DMS 273 (cell line): Measurements from ENCODE around the gene OR2W1.
A peak's percentile ranks its signal among the peaks of the same experiment; 100 is the strongest.

ENCODE experiments used
- DNase-seq: peaks from one replicate; lab custom pipeline; 2025; ENCODE audit not compliant: unreplicated experiment; lab: John Stamatoyannopoulos, UW

Gene OR2W1

DNA sequence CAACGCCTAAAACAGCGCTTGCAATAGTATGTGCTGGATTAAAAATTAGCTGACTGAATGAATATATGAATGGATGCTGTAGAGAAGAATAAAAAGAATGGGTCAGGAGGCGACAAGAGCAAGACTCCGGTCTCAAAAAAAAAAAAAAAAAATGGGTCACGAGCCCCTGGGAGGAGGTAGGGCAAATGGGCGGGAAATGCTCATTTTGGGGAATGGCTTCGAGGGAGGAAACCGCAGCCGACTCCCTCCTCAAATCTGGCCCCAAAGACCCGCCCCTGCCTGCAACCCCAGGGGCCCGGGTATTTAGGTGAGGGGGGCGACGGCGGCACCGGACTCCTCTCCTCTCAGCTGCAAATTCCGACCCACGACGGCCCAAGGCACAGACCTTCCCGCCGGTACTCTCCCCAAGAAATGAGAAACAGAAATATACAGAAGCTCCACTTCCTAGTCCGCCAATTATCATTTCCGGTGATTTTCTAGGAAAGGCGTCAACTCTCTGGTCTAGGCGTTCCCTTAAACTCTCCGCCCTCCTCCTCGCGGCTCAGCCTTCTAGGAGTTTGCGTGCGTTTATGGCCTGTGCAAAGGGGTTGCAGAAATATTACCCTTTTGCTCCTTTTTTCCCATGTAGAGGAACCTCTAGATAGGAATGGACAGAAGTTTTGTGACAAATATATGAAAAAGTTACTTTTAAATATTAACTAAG is 39.6 kb downstream of the OR2W1 start, which contains the start of gene ZNF311:
Gene ZNF311 (minus strand): TSS at position 133 of the 703 bp plus-strand sequence. CDS start 1,361 bp downstream, outside the sequence.
- DNase-seq = peak; percentile 72

- no peak for DNase-seq
These were observed 48.0 kb downstream of the OR2W1 start for GRCh38 chr6:28996844-28997510.

DNA sequence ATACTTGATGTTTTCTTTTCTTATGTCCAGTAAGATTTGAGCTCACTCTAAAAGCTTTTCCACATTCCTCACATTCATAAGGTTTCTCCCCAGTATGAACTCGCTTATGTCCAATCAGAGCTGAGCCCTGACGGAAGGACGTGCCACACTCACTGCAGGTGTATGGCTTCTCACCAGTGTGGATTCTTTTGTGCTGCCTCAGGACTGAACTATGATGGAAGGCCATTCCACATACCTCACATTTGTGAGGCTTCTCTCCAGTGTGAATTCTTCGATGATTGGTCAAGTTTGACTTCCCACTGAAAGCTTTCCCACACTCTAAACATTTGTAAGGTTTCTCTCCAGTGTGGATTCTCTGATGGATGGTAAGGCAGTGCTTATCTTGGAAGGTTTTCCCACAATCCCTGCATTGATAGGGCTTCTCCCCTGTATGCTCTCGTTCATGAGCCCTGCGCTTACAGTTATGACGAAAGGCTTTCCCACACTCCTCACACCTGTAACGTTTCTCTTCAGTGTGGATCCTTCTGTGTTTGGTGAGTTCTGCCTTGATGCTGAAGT is 49.8 kb downstream of the OR2W1 start:
- no peak for DNase-seq
